ENCODE data around the gene RASA1.
"Not testable (repeated sequence)": the region's sequence is repeated elsewhere in the genome, so short reads cannot be mapped to it uniquely, and the experiment has no call there.

RASA1 gene

GRCh38 chr5:87254035-87254434 lies 13.6 kb upstream of the RASA1 start:
- Histone ChIP-seq H3K27me3 (ENCODE audit: control insufficient read depth in 5 of 5, insufficient read depth in 4 of 5, low read length in 5 of 5) (no peaks in the 10 kb centered on the region), H3K36me3 (ENCODE audit: control insufficient read depth in 5 of 5, insufficient read depth in 5 of 5, low read length in 5 of 5) (no peaks in the 10 kb centered on the region), H3K27ac (ENCODE audit: low read depth, low read length) (no peak overlapping the region), H3K9ac (ENCODE audit: low read length in 5 of 5) (no peak overlapping the region), H3K4me3 (ENCODE audit: low read depth in 1 of 5, low read length in 5 of 5) (no peak overlapping the region), H3K4me1 (ENCODE audit: control insufficient read depth in 5 of 5, insufficient read depth in 5 of 5, low read length in 5 of 5) (no peaks in the 10 kb centered on the region), H3K9me3 (ENCODE audit: control insufficient read depth in 5 of 5, low read length in 5 of 5) (no peaks in the 10 kb centered on the region)

- Histone ChIP-seq H3K27ac (ENCODE audit: low read depth, low read length) (no peak overlapping the region), H3K9ac (ENCODE audit: low read length in 5 of 5) (no peak overlapping the region), H3K27me3 (ENCODE audit: control insufficient read depth in 5 of 5, insufficient read depth in 4 of 5, low read length in 5 of 5) (no peaks in the 10 kb centered on the region), H3K4me3 (ENCODE audit: low read depth in 1 of 5, low read length in 5 of 5) (no peak overlapping the region), H3K36me3 (ENCODE audit: control insufficient read depth in 5 of 5, insufficient read depth in 5 of 5, low read length in 5 of 5) (no peaks in the 10 kb centered on the region), H3K9me3 (ENCODE audit: control insufficient read depth in 5 of 5, low read length in 5 of 5) (no peaks in the 10 kb centered on the region), H3K4me1 (ENCODE audit: control insufficient read depth in 5 of 5, insufficient read depth in 5 of 5, low read length in 5 of 5) (no peaks in the 10 kb centered on the region)
These were observed 9.2 kb upstream of the RASA1 start for GRCh38 chr5:87258507-87258906.

- H3K27ac ChIP-seq (ENCODE audit: low read depth, low read length) = no peak overlapping the region
- H3K9ac ChIP-seq (ENCODE audit: low read length in 5 of 5) = no peak overlapping the region
- no peak overlapping the region for H3K4me3 ChIP-seq (ENCODE audit: low read depth in 1 of 5, low read length in 5 of 5)
These were observed 7.0 kb upstream of the RASA1 start for GRCh38 chr5:87260604-87261192.

GRCh38 chr5:87263498-87263897 lies 4.2 kb upstream of the RASA1 start:
- H3K4me3 ChIP-seq (ENCODE audit: low read depth in 1 of 5, low read length in 5 of 5) = no peak overlapping the region
- H3K4me1 ChIP-seq (ENCODE audit: control insufficient read depth in 5 of 5, insufficient read depth in 5 of 5, low read length in 5 of 5) = peaks cover 0 to 7% (median 5%) of the 10 kb centered on the region in 5 donors
- H3K27me3 ChIP-seq (ENCODE audit: control insufficient read depth in 5 of 5, insufficient read depth in 4 of 5, low read length in 5 of 5) = no peaks in the 10 kb centered on the region

More at GRCh38 chr5:87260604-87261192, 7.0 kb upstream of the RASA1 start:
- Histone ChIP-seq H3K4me1 (ENCODE audit: control insufficient read depth in 5 of 5, insufficient read depth in 5 of 5, low read length in 5 of 5) (no peaks in the 10 kb centered on the region), H3K36me3 (ENCODE audit: control insufficient read depth in 5 of 5, insufficient read depth in 5 of 5, low read length in 5 of 5) (no peaks in the 10 kb centered on the region), H3K27me3 (ENCODE audit: control insufficient read depth in 5 of 5, insufficient read depth in 4 of 5, low read length in 5 of 5) (no peaks in the 10 kb centered on the region), H3K9me3 (ENCODE audit: control insufficient read depth in 5 of 5, low read length in 5 of 5) (no peaks in the 10 kb centered on the region)

GRCh38 chr5:87266914-87267573 lies 639 bp upstream of the RASA1 start:
- Histone ChIP-seq H3K27ac (ENCODE audit: low read depth, low read length) (peak overlapping the region; percentile 94), H3K4me3 (ENCODE audit: low read depth in 1 of 5, low read length in 5 of 5) (peak overlapping the region; percentile 77 to 100 (median 97)), H3K36me3 (ENCODE audit: control insufficient read depth in 5 of 5, insufficient read depth in 5 of 5, low read length in 5 of 5) (no peaks in the 10 kb centered on the region), H3K9ac (ENCODE audit: low read length in 5 of 5) (peak overlapping the region; percentile 39 to 97 (median 80)), H3K9me3 (ENCODE audit: control insufficient read depth in 5 of 5, low read length in 5 of 5) (no peaks in the 10 kb centered on the region), H3K27me3 (ENCODE audit: control insufficient read depth in 5 of 5, insufficient read depth in 4 of 5, low read length in 5 of 5) (no peaks in the 10 kb centered on the region), H3K4me1 (ENCODE audit: control insufficient read depth in 5 of 5, insufficient read depth in 5 of 5, low read length in 5 of 5) (peaks cover 3 to 26% (median 19%) of the 10 kb centered on the region in 5 donors)

More at GRCh38 chr5:87263498-87263897, 4.2 kb upstream of the RASA1 start:
- Histone ChIP-seq H3K9me3 (ENCODE audit: control insufficient read depth in 5 of 5, low read length in 5 of 5) (no peaks in the 10 kb centered on the region), H3K27ac (ENCODE audit: low read depth, low read length) (no peak overlapping the region), H3K36me3 (ENCODE audit: control insufficient read depth in 5 of 5, insufficient read depth in 5 of 5, low read length in 5 of 5) (no peaks in the 10 kb centered on the region), H3K9ac (ENCODE audit: low read length in 5 of 5) (no peak overlapping the region)

- H3K9me3 ChIP-seq (ENCODE audit: control insufficient read depth in 5 of 5, low read length in 5 of 5) = no peaks in the 10 kb centered on the region
- H3K9ac ChIP-seq (ENCODE audit: low read length in 5 of 5) = peak overlapping the region; percentile 81 to 97 (median 94)
- H3K27ac ChIP-seq (ENCODE audit: low read depth, low read length) = peak overlapping the region; percentile 94
- peak overlapping the region; percentile 77 to 100 (median 96) for H3K4me3 ChIP-seq (ENCODE audit: low read depth in 1 of 5, low read length in 5 of 5)
- peaks cover 3 to 32% (median 21%) of the 10 kb centered on the region in 5 donors for H3K4me1 ChIP-seq (ENCODE audit: control insufficient read depth in 5 of 5, insufficient read depth in 5 of 5, low read length in 5 of 5)
- H3K27me3 ChIP-seq (ENCODE audit: control insufficient read depth in 5 of 5, insufficient read depth in 4 of 5, low read length in 5 of 5) = no peaks in the 10 kb centered on the region
- no peaks in the 10 kb centered on the region for H3K36me3 ChIP-seq (ENCODE audit: control insufficient read depth in 5 of 5, insufficient read depth in 5 of 5, low read length in 5 of 5)
These were observed 665 bp downstream of the RASA1 start for GRCh38 chr5:87268126-87268969.

- Histone ChIP-seq H3K27ac (ENCODE audit: low read depth, low read length) (peak overlapping the region; percentile 94), H3K4me3 (ENCODE audit: low read depth in 1 of 5, low read length in 5 of 5) (peak overlapping the region; percentile 65 to 100 (median 81)), H3K9ac (ENCODE audit: low read length in 5 of 5) (peak overlapping the region; percentile 81 to 97 (median 94)), H3K9me3 (ENCODE audit: control insufficient read depth in 5 of 5, low read length in 5 of 5) (no peaks in the 10 kb centered on the region), H3K4me1 (ENCODE audit: control insufficient read depth in 5 of 5, insufficient read depth in 5 of 5, low read length in 5 of 5) (peaks cover 3 to 34% (median 23%) of the 10 kb centered on the region in 5 donors), H3K36me3 (ENCODE audit: control insufficient read depth in 5 of 5, insufficient read depth in 5 of 5, low read length in 5 of 5) (no peaks in the 10 kb centered on the region), H3K27me3 (ENCODE audit: control insufficient read depth in 5 of 5, insufficient read depth in 4 of 5, low read length in 5 of 5) (no peaks in the 10 kb centered on the region)
These were observed 1.3 kb downstream of the RASA1 start for GRCh38 chr5:87268970-87269377.

- not testable (repeated sequence) for H3K9me3 ChIP-seq (ENCODE audit: control insufficient read depth in 5 of 5, low read length in 5 of 5)
- H3K4me1 ChIP-seq (ENCODE audit: control insufficient read depth in 5 of 5, insufficient read depth in 5 of 5, low read length in 5 of 5) = peaks cover 3 to 36% (median 27%) of the 10 kb centered on the region in 5 donors
These were observed 3.2 kb downstream of the RASA1 start for GRCh38 chr5:87270888-87271287.

GRCh38 chr5:87276655-87277054 lies 9.0 kb downstream of the RASA1 start:
- Histone ChIP-seq H3K4me1 (ENCODE audit: control insufficient read depth in 5 of 5, insufficient read depth in 5 of 5, low read length in 5 of 5) (peaks cover 0 to 17% (median 10%) of the 10 kb centered on the region in 5 donors), H3K36me3 (ENCODE audit: control insufficient read depth in 5 of 5, insufficient read depth in 5 of 5, low read length in 5 of 5) (peaks cover 0 to 6% (median 0%) of the 10 kb centered on the region in 5 donors), H3K27ac (ENCODE audit: low read depth, low read length) (no peak overlapping the region), H3K9me3 (ENCODE audit: control insufficient read depth in 5 of 5, low read length in 5 of 5) (no peaks in the 10 kb centered on the region), H3K9ac (ENCODE audit: low read length in 5 of 5) (no peak overlapping the region), H3K4me3 (ENCODE audit: low read depth in 1 of 5, low read length in 5 of 5) (no peak overlapping the region), H3K27me3 (ENCODE audit: control insufficient read depth in 5 of 5, insufficient read depth in 4 of 5, low read length in 5 of 5) (no peaks in the 10 kb centered on the region)

More at GRCh38 chr5:87270888-87271287, 3.2 kb downstream of the RASA1 start:
- H3K9ac ChIP-seq (ENCODE audit: low read length in 5 of 5); H3K36me3 ChIP-seq (ENCODE audit: control insufficient read depth in 5 of 5, insufficient read depth in 5 of 5, low read length in 5 of 5); H3K27me3 ChIP-seq (ENCODE audit: control insufficient read depth in 5 of 5, insufficient read depth in 4 of 5, low read length in 5 of 5); H3K27ac ChIP-seq (ENCODE audit: low read depth, low read length); H3K4me3 ChIP-seq (ENCODE audit: low read depth in 1 of 5, low read length in 5 of 5): not testable (repeated sequence)
